GM19193 (cell line): ENCODE data around the gene RGMA.

Source experiments
- POLR2A ChIP-seq: IDR thresholded peaks from 4 replicates; pipeline ENCODE4 v1.6.1; 2011; ENCODE audit not compliant: insufficient read depth, insufficient read length; ENCODE audit errors: extremely low read depth

RGMA gene

DNA sequence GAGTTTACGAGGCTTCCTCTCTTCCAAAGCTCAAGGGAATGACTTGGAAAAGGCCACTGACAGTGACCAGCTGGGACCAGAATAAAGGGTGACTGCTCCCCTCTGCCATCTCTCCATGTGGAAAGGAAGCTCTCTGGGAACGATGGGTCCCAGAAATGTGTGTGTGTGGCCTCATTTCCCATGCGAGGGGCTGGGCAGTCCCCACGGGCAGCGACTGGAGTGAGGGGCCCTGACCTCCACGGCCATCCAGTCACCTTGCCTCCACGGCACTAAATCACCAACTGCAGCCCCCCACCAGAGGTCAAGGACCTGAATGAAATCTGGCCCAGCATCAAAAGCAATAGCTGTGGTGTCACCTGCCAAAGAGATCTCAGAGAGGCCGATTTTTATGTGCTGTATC is 29.6 kb downstream of the RGMA start:
- no peak for TF ChIP-seq POLR2A

DNA sequence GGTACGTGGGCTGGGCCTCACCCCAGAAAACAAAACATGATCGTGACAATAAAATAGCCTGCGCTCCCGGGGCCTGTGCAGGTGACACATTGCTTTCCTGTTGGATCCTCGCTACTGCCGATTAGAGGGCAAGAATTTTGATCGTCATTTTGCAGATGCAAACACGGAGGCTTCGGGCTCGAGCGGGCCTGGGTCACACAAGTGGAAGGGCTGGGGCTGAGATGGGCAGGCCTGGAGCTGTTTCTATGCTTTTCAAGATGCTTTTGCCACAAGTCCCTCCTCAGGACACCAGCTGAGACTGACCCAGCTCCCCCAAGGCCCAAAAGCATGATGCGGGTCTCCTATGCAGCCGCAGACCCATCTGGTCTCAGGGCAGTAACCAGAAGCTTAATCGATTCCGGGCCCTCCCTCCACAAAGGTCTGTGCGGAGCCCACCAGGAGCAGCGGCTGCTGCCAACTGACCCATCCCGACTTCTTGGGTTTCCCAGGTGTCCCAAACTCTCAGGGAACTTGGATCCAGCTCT is 30.0 kb downstream of the RGMA start:
- no peak for TF ChIP-seq POLR2A

DNA sequence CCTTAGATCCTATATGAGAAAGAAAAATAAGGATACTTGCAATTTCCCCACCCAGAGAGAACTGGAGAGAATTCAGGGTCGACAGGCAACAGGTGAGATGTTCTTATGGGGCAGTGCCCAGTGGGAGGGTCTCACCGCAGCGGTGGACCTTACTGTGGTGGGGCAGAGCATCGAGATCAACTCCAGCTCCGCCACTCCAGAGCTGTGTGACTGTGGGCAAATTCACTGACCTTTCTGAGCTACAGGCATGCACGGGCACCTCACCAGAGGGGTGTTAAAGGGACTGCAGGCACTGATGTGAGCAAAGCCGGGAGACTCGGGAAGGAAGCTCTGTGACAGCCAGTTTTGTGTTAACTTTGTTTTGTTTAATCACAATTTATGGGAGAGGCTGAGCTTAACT is 30.9 kb downstream of the RGMA start:
- TF ChIP-seq POLR2A = no peak

- TF ChIP-seq POLR2A = no peak
These were observed 31.4 kb downstream of the RGMA start for GRCh38 chr15:93057618-93058017.

DNA sequence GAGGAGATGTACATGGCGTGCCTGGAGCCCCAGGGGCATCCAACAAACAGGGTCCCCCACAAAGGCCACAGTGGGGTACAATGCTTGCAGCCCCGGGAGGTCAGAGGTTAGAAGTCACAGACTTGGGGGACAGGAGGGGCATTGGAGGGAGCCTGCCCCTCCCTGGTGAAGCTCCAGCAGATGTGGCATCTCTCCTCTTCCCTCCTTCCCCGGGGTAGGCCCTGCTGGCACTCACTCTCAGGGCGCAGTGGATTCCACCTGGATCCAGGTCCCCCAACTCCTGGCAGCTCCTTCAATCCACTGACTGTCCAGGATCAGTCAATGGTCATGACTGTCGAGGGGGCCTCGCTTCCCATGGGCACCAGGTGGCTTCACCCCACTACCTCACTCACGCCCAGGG is 32.2 kb downstream of the RGMA start:
- no peak for TF ChIP-seq POLR2A

- TF ChIP-seq POLR2A = no peak
These were observed 33.8 kb downstream of the RGMA start for GRCh38 chr15:93055211-93055610.

DNA sequence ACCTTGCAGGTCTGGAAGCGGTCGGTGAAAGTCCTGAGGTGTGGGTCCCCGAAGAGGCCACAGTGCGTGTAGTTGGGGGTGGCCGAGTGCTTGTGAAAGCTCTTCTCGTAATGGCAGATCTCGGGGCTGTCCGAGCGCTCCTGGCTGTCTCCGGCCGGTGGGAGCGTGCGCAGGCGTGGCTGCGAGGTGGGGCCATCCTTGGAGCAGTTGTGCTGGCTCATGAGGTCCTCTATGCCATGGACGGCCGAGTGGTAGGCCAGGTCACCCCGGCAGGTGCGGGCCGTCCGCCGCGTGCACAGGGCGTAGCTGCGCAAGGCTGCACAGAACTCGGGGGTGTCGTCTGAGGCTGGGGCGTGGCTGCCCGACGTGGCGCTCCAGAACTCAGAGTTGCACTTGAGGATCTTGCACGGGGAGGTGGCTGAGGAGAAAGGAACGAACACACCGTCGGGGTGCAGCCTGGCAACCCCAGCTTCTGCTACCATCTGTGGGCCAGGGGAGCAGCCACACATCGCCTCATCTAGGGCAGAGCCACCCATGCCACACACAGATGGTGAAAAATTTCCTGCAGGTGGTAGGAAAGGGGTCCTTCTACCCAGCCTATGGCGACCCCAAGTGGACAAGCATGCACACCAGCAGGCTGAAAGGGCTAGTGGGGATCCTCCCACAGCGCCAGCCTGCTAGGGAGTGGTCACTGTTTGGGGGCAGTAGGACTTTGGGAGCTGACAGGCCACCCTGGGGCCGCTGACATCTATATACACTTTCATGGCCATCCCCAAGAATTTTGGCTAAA is 36.7 kb downstream of the RGMA start:
- no peak for TF ChIP-seq POLR2A

DNA sequence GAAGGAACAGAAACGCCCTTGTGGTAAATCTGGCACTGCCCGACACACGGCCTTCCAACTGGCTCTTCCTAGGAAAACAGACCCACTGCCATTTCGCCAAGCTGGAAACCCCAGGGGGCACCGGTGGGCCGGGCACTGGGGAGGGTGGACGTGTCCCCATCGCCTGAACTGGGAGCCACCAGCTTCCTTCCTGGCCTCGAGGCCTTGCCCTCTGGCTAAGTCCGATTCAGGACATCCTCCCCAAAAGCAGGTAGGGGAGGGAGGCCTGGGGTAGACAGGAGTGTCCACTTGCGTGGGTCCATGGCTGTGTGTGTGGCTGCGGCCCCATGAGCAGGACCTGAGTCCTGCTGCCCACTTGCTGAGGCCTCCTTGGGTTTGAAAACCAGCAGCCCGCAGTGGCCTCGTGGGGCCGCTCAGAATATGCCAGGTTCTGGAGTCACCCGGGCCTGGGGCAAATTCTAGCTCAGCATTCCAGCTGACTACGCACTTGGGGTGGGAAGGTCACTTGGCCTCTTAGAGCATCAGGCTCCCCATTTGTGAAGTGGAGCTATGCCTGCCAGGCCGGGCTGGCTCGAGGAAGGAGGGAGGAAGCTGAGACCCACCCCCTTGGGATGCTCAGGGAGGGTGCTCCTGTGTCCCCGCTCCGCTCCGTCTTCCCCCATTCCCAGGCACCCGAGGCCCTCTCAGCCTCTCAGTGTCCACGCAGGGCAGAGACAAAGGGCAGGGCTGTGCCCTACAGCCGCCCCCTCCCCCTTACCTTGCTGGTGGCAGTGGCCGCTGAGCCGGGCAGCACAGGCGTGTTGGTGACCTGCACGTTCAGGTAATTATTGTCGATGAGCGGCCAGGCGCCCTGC is 37.5 kb downstream of the RGMA start:
- TF ChIP-seq POLR2A = no peak

GRCh38 chr15:93050648-93051047 is 38.4 kb downstream of the RGMA start:
- no peak for TF ChIP-seq POLR2A

GRCh38 chr15:93049914-93050578 is 39.0 kb downstream of the RGMA start:
- no peak for TF ChIP-seq POLR2A

DNA sequence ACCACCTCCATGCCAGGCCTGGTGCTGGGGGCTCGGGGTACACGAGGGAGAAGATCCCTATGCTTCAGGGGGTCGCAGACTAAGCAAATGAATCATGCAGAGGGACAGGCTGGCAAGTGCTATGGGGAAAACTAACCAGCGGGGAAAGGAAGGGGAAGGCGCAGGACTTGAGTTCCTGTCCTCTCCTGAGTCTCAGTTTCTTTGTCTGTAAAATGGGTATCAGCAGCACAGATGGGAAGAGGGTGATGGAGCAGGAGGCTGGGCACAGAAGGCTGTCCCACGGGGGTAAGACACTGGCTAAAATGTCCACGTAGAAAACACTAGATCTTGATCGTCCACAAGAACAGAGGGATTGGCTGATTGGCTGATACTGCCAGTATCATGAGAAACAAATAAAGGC is 39.8 kb downstream of the RGMA start:
- TF ChIP-seq POLR2A = no peak

DNA sequence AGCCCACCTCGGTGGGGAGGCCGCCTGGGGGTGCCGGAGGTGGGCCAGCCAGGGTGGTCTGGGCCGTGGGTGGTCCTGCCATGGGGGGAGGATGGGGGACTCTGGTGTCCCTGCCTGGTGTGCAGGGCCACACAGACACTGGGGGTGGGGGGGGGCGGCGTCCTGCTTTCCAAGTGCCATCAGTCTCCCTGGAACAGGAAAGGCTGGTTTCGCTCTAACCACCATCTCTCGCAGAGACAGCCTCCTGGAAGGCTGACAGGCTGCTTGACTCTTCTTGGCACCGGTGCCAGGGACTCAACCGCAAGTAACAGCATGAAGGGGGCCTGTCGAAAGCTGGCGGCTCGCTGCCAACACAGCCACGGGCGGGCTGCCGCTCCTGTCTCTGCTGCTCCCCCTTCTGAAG is 40.3 kb downstream of the RGMA start:
- no peak for TF ChIP-seq POLR2A

DNA sequence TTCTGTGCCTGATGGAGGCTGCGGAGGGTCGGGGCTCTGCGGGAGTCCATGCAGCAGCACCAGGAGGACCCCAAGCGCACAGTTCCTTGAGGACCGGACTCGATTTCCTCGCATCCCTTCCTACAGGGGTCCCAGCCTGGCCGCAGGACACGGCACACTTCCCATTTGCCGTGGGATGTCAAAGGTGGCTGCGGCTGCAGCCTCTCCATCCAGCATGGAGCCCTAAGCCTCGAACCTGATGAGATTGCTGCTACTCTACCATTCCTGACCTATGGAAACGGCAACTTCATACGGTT is 40.6 kb downstream of the RGMA start:
- no peak for TF ChIP-seq POLR2A

DNA sequence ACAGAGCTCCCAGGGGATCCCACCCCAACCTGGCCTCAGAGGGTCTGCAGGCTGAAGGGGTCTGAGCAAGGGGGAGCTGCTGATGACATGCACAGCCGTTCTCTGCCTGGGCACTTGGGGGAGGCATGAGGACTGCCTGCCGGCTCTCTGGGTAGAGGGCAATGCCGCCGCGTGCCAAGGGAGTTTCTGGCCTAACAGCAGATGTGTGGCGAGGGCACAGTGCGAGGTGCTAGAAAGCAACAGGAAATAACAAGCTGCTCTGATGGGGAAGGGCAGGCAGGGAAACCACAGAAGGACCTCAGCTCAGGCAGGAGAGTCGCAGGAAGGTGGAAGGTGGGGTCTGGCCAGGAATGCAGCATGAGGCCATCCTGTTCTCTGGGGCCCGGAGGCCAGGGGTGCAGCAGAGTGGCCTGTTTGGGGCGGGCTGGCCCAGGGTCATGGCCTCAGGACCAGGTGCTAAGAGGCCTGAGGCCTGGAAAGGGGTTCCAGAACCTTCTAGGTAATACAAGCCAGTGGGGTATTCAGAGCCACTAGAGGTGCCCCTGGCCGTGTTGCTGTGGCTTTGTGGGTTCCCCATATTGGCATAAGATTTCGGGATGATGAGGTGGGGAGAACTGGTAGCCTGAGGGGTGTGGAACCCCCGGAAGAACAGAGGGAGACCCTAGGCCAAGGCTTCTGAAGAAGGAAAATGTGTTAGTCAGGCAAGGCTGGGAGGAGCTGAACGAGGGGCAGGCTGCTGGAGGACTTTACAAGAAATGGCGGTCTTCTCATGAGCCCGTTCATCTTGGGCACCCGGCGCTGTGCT is 41.2 kb downstream of the RGMA start:
- no peak for TF ChIP-seq POLR2A

DNA sequence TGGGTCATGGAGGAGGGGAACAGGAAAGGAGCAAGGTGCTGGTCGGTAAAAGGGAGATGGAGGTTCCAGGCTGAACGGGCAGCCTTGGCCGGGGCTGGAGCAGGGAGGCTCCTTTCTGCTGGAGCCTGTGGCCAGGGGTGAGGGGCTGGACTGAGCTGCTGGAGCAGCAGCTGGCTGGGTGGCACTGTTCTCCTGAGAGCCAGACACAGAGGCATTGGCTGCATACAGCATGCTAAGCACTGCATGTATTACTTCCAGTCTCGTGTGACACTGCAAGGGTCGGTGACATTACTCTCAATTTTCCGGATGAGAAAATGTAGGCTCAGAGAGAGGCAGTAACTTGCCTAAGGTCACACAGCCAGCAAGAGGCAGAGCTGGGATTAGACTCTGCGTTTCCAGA is 42.3 kb downstream of the RGMA start:
- TF ChIP-seq POLR2A = no peak

DNA sequence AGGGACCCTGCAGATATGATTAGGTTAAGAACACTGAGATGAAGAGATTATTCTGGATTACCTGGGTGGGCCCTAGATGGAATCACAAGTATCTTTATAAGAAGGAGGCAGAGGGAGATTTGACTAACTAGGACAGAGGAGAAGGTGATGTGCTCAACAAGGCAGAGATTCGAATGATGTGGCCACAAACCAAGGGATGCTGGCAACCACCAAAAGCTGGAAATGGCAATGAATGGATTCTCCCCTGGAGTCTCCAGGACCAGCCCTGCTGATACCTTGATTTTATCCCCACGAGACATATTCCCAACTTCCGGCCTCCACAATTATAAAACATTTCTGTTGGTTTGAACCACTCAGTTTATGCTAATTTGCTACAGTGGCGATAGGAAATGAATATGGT is 42.9 kb downstream of the RGMA start:
- no peak for TF ChIP-seq POLR2A
